ENCODE data around the gene RAB11FIP4. TPM values are rescaled to one million over a fixed set of nuclear protein-coding genes. Genes with fewer than 3 reads are reported as not detected.

The RAB11FIP4 gene
- total and polyA plus RNA-seq, 10 of the 15 experiments (the other 5 are each of a cell fraction or from before 2014, with no cell fraction given): 1.4 to 27.0 (median 17.6) TPM

DNA sequence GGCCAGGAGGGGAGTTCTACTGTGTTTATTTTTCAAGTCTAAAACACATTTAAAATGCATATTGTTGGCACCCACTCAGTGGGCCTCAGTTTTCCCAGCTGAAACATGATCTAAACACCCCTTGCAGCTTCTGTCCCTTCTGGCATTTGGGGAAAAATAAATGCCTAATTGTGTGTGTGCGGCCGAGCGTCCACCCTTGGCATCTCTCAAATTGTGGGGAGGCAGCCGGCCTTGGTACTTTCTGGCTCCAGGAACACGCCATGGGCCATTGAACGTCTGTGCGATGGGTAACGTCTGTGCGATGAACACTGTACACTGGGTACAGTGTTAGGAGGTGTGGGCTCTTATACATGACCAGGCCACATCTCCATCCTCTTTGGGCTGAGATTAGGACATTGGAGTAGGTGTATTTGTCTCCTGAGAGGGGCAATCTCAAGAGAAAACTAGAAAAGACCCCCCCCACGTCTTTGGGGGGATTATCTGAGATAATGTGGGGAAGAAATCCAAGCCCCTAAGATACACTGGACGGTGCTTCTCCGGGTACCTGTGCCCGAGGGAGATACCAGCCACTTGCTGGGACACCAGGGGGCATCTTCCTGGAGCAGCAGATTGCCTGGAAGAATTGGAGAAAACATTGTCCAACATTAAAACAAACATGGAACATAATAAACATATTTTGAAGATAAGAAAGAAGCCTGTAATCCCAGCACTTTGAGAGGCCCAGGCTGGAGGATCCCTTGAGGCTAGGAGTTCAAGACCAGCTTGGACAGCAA is 54.9 kb downstream of the RAB11FIP4 start:
- H3K27ac ChIP-seq (ENCODE audit: control insufficient read depth, insufficient read depth): no peak overlapping the region
- no peak overlapping the region for H3K9ac ChIP-seq (ENCODE audit: control insufficient read depth, insufficient read depth, low read length)
- peaks cover 7% of the 10 kb centered on the region for H3K4me1 ChIP-seq (ENCODE audit: control insufficient read depth, insufficient read depth, low read length)
- intact Hi-C loops (cut with micrococcal nuclease; ENCODE audit: unreplicated experiment) (no loop called here), in situ Hi-C loops (cut with MboI) (no loop called here)
- 43% methylated on average over 13 of the region's 13 CpGs for WGBS (ENCODE audit: insufficient coverage, insufficient replicate concordance, low lambda C conversion rate, missing lambda C conversion rate)
- no peak overlapping the region for H2AFZ ChIP-seq (ENCODE audit: control insufficient read depth, low read depth, low read length)
- DNase-seq (ENCODE audit: low read depth, low spot score) (no peak), FAIRE-seq (no peak), ATAC-seq (no peak)
- H4K20me1 ChIP-seq (ENCODE audit: control insufficient read depth, insufficient read depth): no peaks in the 10 kb centered on the region
- ChIA-PET POLR2A (no interaction called here), SMC1A (ENCODE audit: uncharacterized antibody, unreplicated experiment) (no interaction called here), RAD21 (ENCODE audit: unreplicated experiment) (no interaction called here), CTCF (interaction anchor here (2.2 kb wide), 1 partner anchor 8 kb away, joined by 6 read pairs; no protein-coding TSS in a partner anchor)
- no peaks in the 10 kb centered on the region for H3K36me3 ChIP-seq (ENCODE audit: control insufficient read depth in 2 of 2, insufficient read depth in 2 of 2, low read length in 1 of 2)
- H3K27me3 ChIP-seq (replicated peaks in 1 of 2; ENCODE audit: control insufficient read depth in 2 of 2, insufficient read depth in 2 of 2, low read length in 1 of 2): no peaks in the 10 kb centered on the region
- H3K4me2 ChIP-seq (ENCODE audit: control insufficient read depth, insufficient read depth): no peak overlapping the region
- no peaks in the 10 kb centered on the region for H3K79me2 ChIP-seq (ENCODE audit: control insufficient read depth, insufficient read depth, low read length)
- BruUV-seq (replicated peaks): no TSS peak
- no peak overlapping the region for H3K4me3 ChIP-seq
- TF ChIP-seq, protein P1, sequence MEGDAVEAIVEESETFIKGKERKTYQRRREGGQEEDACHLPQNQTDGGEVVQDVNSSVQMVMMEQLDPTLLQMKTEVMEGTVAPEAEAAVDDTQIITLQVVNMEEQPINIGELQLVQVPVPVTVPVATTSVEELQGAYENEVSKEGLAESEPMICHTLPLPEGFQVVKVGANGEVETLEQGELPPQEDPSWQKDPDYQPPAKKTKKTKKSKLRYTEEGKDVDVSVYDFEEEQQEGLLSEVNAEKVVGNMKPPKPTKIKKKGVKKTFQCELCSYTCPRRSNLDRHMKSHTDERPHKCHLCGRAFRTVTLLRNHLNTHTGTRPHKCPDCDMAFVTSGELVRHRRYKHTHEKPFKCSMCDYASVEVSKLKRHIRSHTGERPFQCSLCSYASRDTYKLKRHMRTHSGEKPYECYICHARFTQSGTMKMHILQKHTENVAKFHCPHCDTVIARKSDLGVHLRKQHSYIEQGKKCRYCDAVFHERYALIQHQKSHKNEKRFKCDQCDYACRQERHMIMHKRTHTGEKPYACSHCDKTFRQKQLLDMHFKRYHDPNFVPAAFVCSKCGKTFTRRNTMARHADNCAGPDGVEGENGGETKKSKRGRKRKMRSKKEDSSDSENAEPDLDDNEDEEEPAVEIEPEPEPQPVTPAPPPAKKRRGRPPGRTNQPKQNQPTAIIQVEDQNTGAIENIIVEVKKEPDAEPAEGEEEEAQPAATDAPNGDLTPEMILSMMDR (IDR thresholded peaks at IDR 0.05 in 2 of 3, conservative IDR thresholded peaks at IDR 0.05 in 1 of 3; ENCODE audit: control insufficient read depth in 2 of 3, extremely low read depth in 1 of 3, insufficient read depth in 1 of 3, low read depth in 3 of 3, low read length in 3 of 3): peak in 1 of 3 experiments; percentile 23; a peak in 1 of 6 replicates
- TF ChIP-seq, protein P2, sequence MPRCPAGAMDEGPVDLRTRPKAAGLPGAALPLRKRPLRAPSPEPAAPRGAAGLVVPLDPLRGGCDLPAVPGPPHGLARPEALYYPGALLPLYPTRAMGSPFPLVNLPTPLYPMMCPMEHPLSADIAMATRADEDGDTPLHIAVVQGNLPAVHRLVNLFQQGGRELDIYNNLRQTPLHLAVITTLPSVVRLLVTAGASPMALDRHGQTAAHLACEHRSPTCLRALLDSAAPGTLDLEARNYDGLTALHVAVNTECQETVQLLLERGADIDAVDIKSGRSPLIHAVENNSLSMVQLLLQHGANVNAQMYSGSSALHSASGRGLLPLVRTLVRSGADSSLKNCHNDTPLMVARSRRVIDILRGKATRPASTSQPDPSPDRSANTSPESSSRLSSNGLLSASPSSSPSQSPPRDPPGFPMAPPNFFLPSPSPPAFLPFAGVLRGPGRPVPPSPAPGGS (IDR thresholded peaks at IDR 0.05; ENCODE audit: borderline replicate concordance, insufficient read depth, low read depth, low read length, poor library complexity, severe bottlenecking): no peak
- TF ChIP-seq SMC3 (IDR thresholded peaks at IDR 0.05; ENCODE audit: borderline replicate concordance, low read length): peak; percentile 32; the same call in 1 of the 2 replicates
- no peak for TF ChIP-seq RAD51 (IDR thresholded peaks at IDR 0.05)
- TF ChIP-seq, protein P3, sequence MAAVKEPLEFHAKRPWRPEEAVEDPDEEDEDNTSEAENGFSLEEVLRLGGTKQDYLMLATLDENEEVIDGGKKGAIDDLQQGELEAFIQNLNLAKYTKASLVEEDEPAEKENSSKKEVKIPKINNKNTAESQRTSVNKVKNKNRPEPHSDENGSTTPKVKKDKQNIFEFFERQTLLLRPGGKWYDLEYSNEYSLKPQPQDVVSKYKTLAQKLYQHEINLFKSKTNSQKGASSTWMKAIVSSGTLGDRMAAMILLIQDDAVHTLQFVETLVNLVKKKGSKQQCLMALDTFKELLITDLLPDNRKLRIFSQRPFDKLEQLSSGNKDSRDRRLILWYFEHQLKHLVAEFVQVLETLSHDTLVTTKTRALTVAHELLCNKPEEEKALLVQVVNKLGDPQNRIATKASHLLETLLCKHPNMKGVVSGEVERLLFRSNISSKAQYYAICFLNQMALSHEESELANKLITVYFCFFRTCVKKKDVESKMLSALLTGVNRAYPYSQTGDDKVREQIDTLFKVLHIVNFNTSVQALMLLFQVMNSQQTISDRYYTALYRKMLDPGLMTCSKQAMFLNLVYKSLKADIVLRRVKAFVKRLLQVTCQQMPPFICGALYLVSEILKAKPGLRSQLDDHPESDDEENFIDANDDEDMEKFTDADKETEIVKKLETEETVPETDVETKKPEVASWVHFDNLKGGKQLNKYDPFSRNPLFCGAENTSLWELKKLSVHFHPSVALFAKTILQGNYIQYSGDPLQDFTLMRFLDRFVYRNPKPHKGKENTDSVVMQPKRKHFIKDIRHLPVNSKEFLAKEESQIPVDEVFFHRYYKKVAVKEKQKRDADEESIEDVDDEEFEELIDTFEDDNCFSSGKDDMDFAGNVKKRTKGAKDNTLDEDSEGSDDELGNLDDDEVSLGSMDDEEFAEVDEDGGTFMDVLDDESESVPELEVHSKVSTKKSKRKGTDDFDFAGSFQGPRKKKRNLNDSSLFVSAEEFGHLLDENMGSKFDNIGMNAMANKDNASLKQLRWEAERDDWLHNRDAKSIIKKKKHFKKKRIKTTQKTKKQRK (IDR thresholded peaks at IDR 0.05; ENCODE audit: low read depth, low read length): no peak
- no peaks in the 10 kb centered on the region for H3K9me3 ChIP-seq (replicated peaks; ENCODE audit: control insufficient read depth, insufficient read depth, low read length)
